HepG2 (cell line): ENCODE measurements around the gene HOXD4. TPM values are rescaled to one million over a fixed set of nuclear protein-coding genes. Genes with fewer than 3 reads are reported as not detected.

Experiments
- ATAC-seq: fragments of 200-7000 bp; cut with Tn5 transposase; 3 replicates; pipeline ENCODE4 v1.9.1; 2020; ENCODE audit warnings: mild to moderate bottlenecking, moderate library complexity
- BruUV-seq: library from RNA; stranded (reverse); fragments of 400-500 nt; replicated peaks from 2 replicates; lab custom pipeline; 2021; lab: Mats Ljungman, UMichigan
- CTCF ChIA-PET: fragments of 300-600 bp; formaldehyde crosslinking; extraction: SDS; loops from one replicate; lab custom pipeline; 2021; ENCODE audit warnings: low total read pairs, inconsistent platforms, low intra/inter-chr PET ratio; lab: Yijun Ruan, JAX
- POLR2A ChIA-PET: fragments of 350-600 bp; sonication (Branson Sonifier 250); formaldehyde crosslinking; loops from one replicate; lab custom pipeline; 2020; ENCODE audit warnings: antibody characterized with exemption, inconsistent platforms; lab: Yijun Ruan, JAX
- DNase-seq: peaks from one replicate; pipeline ENCODE4 v3.0.0-alpha.2; 2015; ENCODE audit warnings: low spot score
- FAIRE-seq: peaks from 3 replicates; lab custom pipeline; 2011; peaks lifted over from hg19 to GRCh38; lab: Jason Lieb, UNC
- H2AFZ ChIP-seq: one replicate; pipeline ENCODE4 v1.6.1; 2011; ENCODE audit warnings: low read length, inconsistent platforms
- H3K27ac ChIP-seq: fragments of 300-600 bp; 3 replicates; pipeline ENCODE4 v1.8.0; 2011; ENCODE audit warnings: mixed run types, mild to moderate bottlenecking, mixed read lengths, low read length, inconsistent platforms; ENCODE audit not compliant: insufficient read depth; ENCODE audit errors: extremely low read length
- H3K27me3 ChIP-seq, 2 experiments: fragments of 200-600 bp in 1 of 2; 2 replicates in 1 of 2; 3 replicates in 1 of 2; pipeline versions ENCODE4 v1.6.0 to v1.8.0; 2011; ENCODE audit warnings: low read length in 2 of 2, mild to moderate bottlenecking in 2 of 2, moderate library complexity in 2 of 2, inconsistent platforms in 1 of 2; ENCODE audit not compliant: insufficient read depth in 2 of 2, control insufficient read depth in 1 of 2
- H3K36me3 ChIP-seq, 2 experiments: fragments of 200-600 bp in 1 of 2; replicated peaks in 1 of 2; 2 replicates in 1 of 2; 3 replicates in 1 of 2; pipeline versions ENCODE4 v1.5.1 to v1.8.0; 2011; ENCODE audit warnings: low read length in 2 of 2, inconsistent platforms in 1 of 2; ENCODE audit not compliant: insufficient read depth in 2 of 2, control insufficient read depth in 1 of 2
- H3K4me1 ChIP-seq: 2 replicates; pipeline ENCODE4 v1.5.1; 2012; ENCODE audit warnings: low read length, inconsistent platforms; ENCODE audit not compliant: insufficient read depth
- H3K4me2 ChIP-seq: 2 replicates; pipeline ENCODE4 v1.6.0; 2011; ENCODE audit warnings: low read depth, low read length, inconsistent platforms
- H3K4me3 ChIP-seq, 3 experiments: fragments of 200-600 bp in 1 of 3; sonication (generic), shearing (Covaris generic) in 1 of 3; replicated peaks in 1 of 3; 2 replicates each; pipeline ENCODE4 v1.5.1; 2011 to 2016; ENCODE audit warnings: low read length in 3 of 3, inconsistent platforms in 2 of 3, low read depth in 2 of 3, mild to moderate bottlenecking in 2 of 3, control low read depth in 1 of 3, mixed read lengths in 1 of 3; ENCODE audit not compliant: insufficient read depth in 1 of 3
- H3K79me2 ChIP-seq: one replicate; pipeline ENCODE4 v1.6.1; 2011; ENCODE audit warnings: low read length, inconsistent platforms; ENCODE audit not compliant: insufficient read depth
- H3K9ac ChIP-seq: 2 replicates; pipeline ENCODE4 v1.6.0; 2011; ENCODE audit warnings: mild to moderate bottlenecking, low read depth, low read length, inconsistent platforms; ENCODE audit not compliant: insufficient read depth
- H3K9me3 ChIP-seq: 2 replicates; pipeline ENCODE4 v1.5.1; 2012; ENCODE audit warnings: mild to moderate bottlenecking, low read length
- H4K20me1 ChIP-seq: 2 replicates; pipeline ENCODE4 v1.6.0; 2011; ENCODE audit warnings: inconsistent platforms, mild to moderate bottlenecking, low read length, moderate library complexity; ENCODE audit not compliant: insufficient read depth
- ZFY ChIP-seq: sonication (generic); formaldehyde crosslinking; IDR thresholded peaks from 2 replicates; pipeline ENCODE4 v1.4.0; 2020; ENCODE audit warnings: missing genetic modification reagents
- WGBS: methylation state at CpG from one replicate; pipeline ENCODE4 v1.1.6; 2017; ENCODE audit warnings: low lambda C conversion rate; 5-methylcytosine and 5-hydroxymethylcytosine counted together
- in situ Hi-C: cut with HindIII; loops from 2 replicates; pipeline ENCODE4 v1.10.0; 2017; ENCODE audit warnings: low pct_unique_long_range_greater_than_20kb; ENCODE audit not compliant: extremely low pct_ligation_motif_present
- intact Hi-C: fragments of 100-400 bp; cut with micrococcal nuclease; formaldehyde crosslinking; loops from one replicate; pipeline ENCODE4 v1.10.0; 2022; ENCODE audit not compliant: unreplicated experiment
- polyA plus RNA-seq, 8 experiments: library from polyadenylated mRNA; depleted of rRNA in 3 of 8; stranded (reverse) in 7 of 8; unstranded in 1 of 8; fragments of >200 nt; fragmentation: Illumina TruSeq in 4 of 8; extraction: Trizol in 4 of 8; gene quantifications; 2 replicates each; pipeline versions ENCODE4 v1.2.1 to v1.2.3, GENCODE V29; 2011 to 2016; ENCODE audit warnings: low read depth in 4 of 8, missing spikeins in 1 of 8, mixed read lengths in 1 of 8; ENCODE audit not compliant: insufficient read depth in 1 of 8
- total RNA-seq, 5 experiments: library from RNA; depleted of rRNA; stranded (reverse); fragments of >200 nt; fragmentation: Illumina TruSeq; extraction: Trizol; gene quantifications; 2 replicates each; pipeline ENCODE4 v1.2.3, GENCODE V29; 2016; ENCODE audit warnings: low read depth in 1 of 5
- TF ChIP-seq, protein P1 (sequence below): sonication (generic); formaldehyde crosslinking; IDR thresholded peaks from 2 replicates; pipeline ENCODE4 v1.4.0; 2020; ENCODE audit warnings: mild to moderate bottlenecking, low read depth, missing genetic modification reagents
- TF ChIP-seq, protein P2 (sequence below): sonication (generic); formaldehyde crosslinking; IDR thresholded peaks from 2 replicates; pipeline ENCODE4 v1.4.0; 2020; ENCODE audit warnings: missing genetic modification reagents

Gene HOXD4
- total and polyA plus RNA-seq, 2 of the 13 experiments (the other 11 are each of a cell fraction or from before 2014, with no cell fraction given) = not detected

GRCh38 chr2:176139661-176140512, 11.5 kb upstream of the HOXD4 start:
- Histone ChIP-seq H3K27me3 (peaks cover 7 to 87% of the 10 kb centered on the region in 2 experiments; a peak in 4 of 5 replicates), H2AFZ (no peak overlapping the region), H4K20me1 (no peaks in the 10 kb centered on the region), H3K9ac (no peak overlapping the region), H3K9me3 (no peaks in the 10 kb centered on the region), H3K27ac (no peak overlapping the region), H3K4me2 (peak overlapping the region; percentile 83), H3K4me3 (peak overlapping the region in 1 of 3 experiments; percentile 75; a peak in 3 of 6 replicates), H3K4me1 (peaks cover 11% of the 10 kb centered on the region), H3K36me3 (no peaks in the 10 kb centered on the region), H3K79me2 (no peaks in the 10 kb centered on the region)
- ATAC-seq (no peak), FAIRE-seq (no peak), DNase-seq (no peak)
- no TSS peak for BruUV-seq
- CTCF ChIA-PET = interaction anchor here (1.1 to 2.5 kb wide), 5 partner anchors 13 to 499 kb away, joined by 4 to 83 read pairs (median 13); no protein-coding TSS in a partner anchor
- TF ChIP-seq ZFY (CRISPR knock-in tag) = no peak
- TF ChIP-seq, protein P1, sequence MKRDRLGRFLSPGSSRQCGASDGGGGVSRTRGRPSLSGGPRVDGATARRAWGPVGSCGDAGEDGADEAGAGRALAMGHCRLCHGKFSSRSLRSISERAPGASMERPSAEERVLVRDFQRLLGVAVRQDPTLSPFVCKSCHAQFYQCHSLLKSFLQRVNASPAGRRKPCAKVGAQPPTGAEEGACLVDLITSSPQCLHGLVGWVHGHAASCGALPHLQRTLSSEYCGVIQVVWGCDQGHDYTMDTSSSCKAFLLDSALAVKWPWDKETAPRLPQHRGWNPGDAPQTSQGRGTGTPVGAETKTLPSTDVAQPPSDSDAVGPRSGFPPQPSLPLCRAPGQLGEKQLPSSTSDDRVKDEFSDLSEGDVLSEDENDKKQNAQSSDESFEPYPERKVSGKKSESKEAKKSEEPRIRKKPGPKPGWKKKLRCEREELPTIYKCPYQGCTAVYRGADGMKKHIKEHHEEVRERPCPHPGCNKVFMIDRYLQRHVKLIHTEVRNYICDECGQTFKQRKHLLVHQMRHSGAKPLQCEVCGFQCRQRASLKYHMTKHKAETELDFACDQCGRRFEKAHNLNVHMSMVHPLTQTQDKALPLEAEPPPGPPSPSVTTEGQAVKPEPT = no peak
- TF ChIP-seq, protein P2, sequence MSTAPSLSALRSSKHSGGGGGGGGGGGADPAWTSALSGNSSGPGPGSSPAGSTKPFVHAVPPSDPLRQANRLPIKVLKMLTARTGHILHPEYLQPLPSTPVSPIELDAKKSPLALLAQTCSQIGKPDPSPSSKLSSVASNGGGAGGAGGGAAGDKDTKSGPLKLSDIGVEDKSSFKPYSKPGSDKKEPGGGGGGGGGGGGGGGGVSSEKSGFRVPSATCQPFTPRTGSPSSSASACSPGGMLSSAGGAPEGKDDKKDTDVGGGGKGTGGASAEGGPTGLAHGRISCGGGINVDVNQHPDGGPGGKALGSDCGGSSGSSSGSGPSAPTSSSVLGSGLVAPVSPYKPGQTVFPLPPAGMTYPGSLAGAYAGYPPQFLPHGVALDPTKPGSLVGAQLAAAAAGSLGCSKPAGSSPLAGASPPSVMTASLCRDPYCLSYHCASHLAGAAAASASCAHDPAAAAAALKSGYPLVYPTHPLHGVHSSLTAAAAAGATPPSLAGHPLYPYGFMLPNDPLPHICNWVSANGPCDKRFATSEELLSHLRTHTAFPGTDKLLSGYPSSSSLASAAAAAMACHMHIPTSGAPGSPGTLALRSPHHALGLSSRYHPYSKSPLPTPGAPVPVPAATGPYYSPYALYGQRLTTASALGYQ = 0 out of 2 replicates have a peak, but pooled peaks have one; percentile 33
- POLR2A ChIA-PET = interaction anchor here (1.4 kb wide), 1 partner anchor 315 kb away, joined by 3 read pairs; no protein-coding TSS in a partner anchor
- intact Hi-C loops (loop anchor here (1.0 to 5.0 kb wide), 4 partner anchors 245 to 497 kb away; no protein-coding TSS in a partner anchor), in situ Hi-C loops (loop anchor here (5.0 kb wide), 1 partner anchor 317 kb away; no protein-coding TSS in a partner anchor)
- WGBS = 70% methylated on average over 41 of the region's 41 CpGs
